Measurements from ENCODE around the gene CYCS.
"Not testable (repeated sequence)": the region's sequence is repeated elsewhere in the genome, so short reads cannot be mapped to it uniquely, and the experiment has no call there.

The CYCS gene

GRCh38 chr7:25118048-25118753 lies 6.9 kb downstream of the CYCS start:
- DNase-seq (ENCODE audit: low read depth in 2 of 2): no peak

GRCh38 chr7:25117226-25118047 lies 7.6 kb downstream of the CYCS start:
- DNase-seq (ENCODE audit: low read depth in 2 of 2): no peak

- no peak for DNase-seq (ENCODE audit: low read depth in 2 of 2)
These were observed 8.4 kb downstream of the CYCS start for GRCh38 chr7:25116621-25117020.

- DNase-seq (ENCODE audit: low read depth in 2 of 2): not testable (repeated sequence)
These were observed 14.5 kb downstream of the CYCS start for GRCh38 chr7:25110514-25110913.

GRCh38 chr7:25109276-25109675 lies 15.8 kb downstream of the CYCS start:
- no peak for DNase-seq (ENCODE audit: low read depth in 2 of 2)

- no peak for DNase-seq (ENCODE audit: low read depth in 2 of 2)
These were observed 19.1 kb downstream of the CYCS start for GRCh38 chr7:25105911-25106310.

- no peak for DNase-seq (ENCODE audit: low read depth in 2 of 2)
These were observed 21.3 kb downstream of the CYCS start for GRCh38 chr7:25103773-25104172.

- no peak for DNase-seq (ENCODE audit: low read depth in 2 of 2)
These were observed 23.2 kb downstream of the CYCS start for GRCh38 chr7:25101817-25102216.

GRCh38 chr7:25098096-25099046 lies 26.7 kb downstream of the CYCS start:
- peak in 1 of 2 experiments; percentile 12 for DNase-seq (ENCODE audit: low read depth in 2 of 2)

GRCh38 chr7:25095516-25096345 lies 29.3 kb downstream of the CYCS start:
- no peak for DNase-seq (ENCODE audit: low read depth in 2 of 2)

- peak; percentile 26 to 33 for DNase-seq (ENCODE audit: low read depth in 2 of 2)
These were observed 31.7 kb downstream of the CYCS start for GRCh38 chr7:25093268-25093826.

- DNase-seq (ENCODE audit: low read depth in 2 of 2): no peak
These were observed 33.3 kb downstream of the CYCS start for GRCh38 chr7:25091779-25092178.

GRCh38 chr7:25091176-25091575 lies 33.9 kb downstream of the CYCS start:
- no peak for DNase-seq (ENCODE audit: low read depth in 2 of 2)

GRCh38 chr7:25090374-25090773 lies 34.7 kb downstream of the CYCS start:
- no peak for DNase-seq (ENCODE audit: low read depth in 2 of 2)

- no peak for DNase-seq (ENCODE audit: low read depth in 2 of 2)
These were observed 37.2 kb downstream of the CYCS start for GRCh38 chr7:25087855-25088254.

GRCh38 chr7:25084821-25085220 lies 40.2 kb downstream of the CYCS start:
- DNase-seq (ENCODE audit: low read depth in 2 of 2): no peak

GRCh38 chr7:25083201-25083600 lies 41.9 kb downstream of the CYCS start:
- DNase-seq (ENCODE audit: low read depth in 2 of 2): no peak

- DNase-seq (ENCODE audit: low read depth in 2 of 2): not testable (repeated sequence)
These were observed 43.0 kb downstream of the CYCS start for GRCh38 chr7:25082041-25082440.

- DNase-seq (ENCODE audit: low read depth in 2 of 2): no peak
These were observed 48.0 kb downstream of the CYCS start for GRCh38 chr7:25077096-25077495.

GRCh38 chr7:25075459-25075858 lies 49.6 kb downstream of the CYCS start:
- DNase-seq (ENCODE audit: low read depth in 2 of 2): no peak

- peak; percentile 9 to 11 for DNase-seq (ENCODE audit: low read depth in 2 of 2)
These were observed 51.6 kb downstream of the CYCS start for GRCh38 chr7:25073451-25073850.

All from fibroblast of skin of left biceps (primary cell).